GM19395 (cell line): Measurements from ENCODE around the gene OR52E6.

Experiments used
- ATAC-seq: cut with Tn5 transposase; IDR thresholded peaks from one replicate; pipeline ENCODE4 v1.9.1; 2021; ENCODE audit warnings: mild to moderate bottlenecking, moderate library complexity; ENCODE audit not compliant: unreplicated experiment

The OR52E6 gene

DNA sequence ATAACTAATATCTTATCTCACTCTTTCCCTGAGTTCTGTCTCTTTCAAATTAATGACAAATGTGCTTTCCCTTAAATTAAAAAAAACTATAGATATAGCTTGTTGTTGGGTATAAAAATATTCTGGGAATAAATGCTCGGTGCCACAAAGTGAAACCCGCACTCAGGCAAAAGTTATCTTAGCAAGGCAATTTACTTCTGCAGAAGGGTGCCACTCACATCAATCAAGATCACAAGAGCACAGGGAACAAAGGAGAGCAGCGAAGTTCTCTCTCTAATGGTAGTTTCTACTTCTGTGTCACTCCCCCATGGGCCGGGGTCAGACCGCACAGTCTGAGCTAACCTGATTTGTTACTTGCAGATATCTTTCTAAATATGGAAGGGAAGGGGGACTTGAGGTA, 37.7 kb downstream of the OR52E6 start:
- ATAC-seq: no peak

DNA sequence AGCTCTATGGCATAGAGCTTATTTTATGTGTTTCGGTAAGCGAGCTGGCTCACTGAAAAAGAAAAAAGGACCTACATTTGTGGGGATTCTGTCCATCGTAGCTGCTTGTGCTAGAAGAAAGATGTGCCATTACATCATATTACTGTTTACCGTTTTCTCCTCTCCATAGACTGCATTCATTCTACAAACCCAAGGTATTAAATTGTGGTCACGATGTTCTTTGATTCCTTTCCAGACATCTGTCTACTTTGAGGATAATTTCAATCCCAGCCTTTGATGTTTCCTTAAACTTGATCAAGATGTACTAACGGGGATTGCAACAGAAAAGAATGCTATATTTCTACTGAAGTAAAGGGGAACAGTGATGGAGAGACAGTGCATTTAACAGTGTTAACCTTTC, 45.2 kb downstream of the OR52E6 start:
- ATAC-seq: no peak

- ATAC-seq: no peak
These were observed 50.5 kb downstream of the OR52E6 start, which contains the start of gene OR52N1 for GRCh38 chr11:5791165-5791564. OR52N1 (minus strand) TSS chr11:5791265; CDS start chr11:5788816, 2,449 bp downstream.
